Stimulated activated CD4-positive, alpha-beta T cell treated with anti-CD3 and anti-CD28 coated beads, TNF-alpha, amount 100 ng/mL, for 48 hours (primary cell): Measurements from ENCODE around the gene PPP1CB.

Source experiments
- DNase-seq, 3 donors: peaks; one replicate each; pipeline ENCODE4 v3.0.0-alpha.2; 2020; ENCODE audit warnings: low read depth in 3 of 3

Gene PPP1CB

GRCh38 chr2:28745225-28745624 lies 6.4 kb upstream of the PPP1CB start:
- no peak for DNase-seq

- no peak for DNase-seq
Measured at GRCh38 chr2:28745876-28746275, 5.8 kb upstream of the PPP1CB start.

- DNase-seq, result no peak
Measured at GRCh38 chr2:28746429-28747111, 5.1 kb upstream of the PPP1CB start.

- no peak for DNase-seq
Measured at GRCh38 chr2:28747714-28748113, 3.9 kb upstream of the PPP1CB start.

GRCh38 chr2:28748176-28748575 lies 3.5 kb upstream of the PPP1CB start:
- no peak for DNase-seq

GRCh38 chr2:28748941-28749340 lies 2.7 kb upstream of the PPP1CB start:
- DNase-seq, result no peak

- no peak for DNase-seq
Measured at GRCh38 chr2:28749526-28749925, 2.1 kb upstream of the PPP1CB start.

GRCh38 chr2:28750316-28751251 lies 1.0 kb upstream of the PPP1CB start:
- DNase-seq, result no peak

GRCh38 chr2:28751956-28752630 lies 463 bp downstream of the PPP1CB start:
- peak in 1 of 3 donors; percentile 66 for DNase-seq

GRCh38 chr2:28752631-28753376 lies 1.2 kb downstream of the PPP1CB start:
- DNase-seq, result no peak

- DNase-seq, result no peak
Measured at GRCh38 chr2:28754321-28754720, 2.7 kb downstream of the PPP1CB start.

GRCh38 chr2:28755421-28755820 lies 3.8 kb downstream of the PPP1CB start:
- no peak for DNase-seq

- DNase-seq, result no peak
Measured at GRCh38 chr2:28758459-28758858, 6.8 kb downstream of the PPP1CB start.

- no peak for DNase-seq
Measured at GRCh38 chr2:28761420-28761819, 9.8 kb downstream of the PPP1CB start.

GRCh38 chr2:28764909-28765711 lies 13.5 kb downstream of the PPP1CB start:
- no peak for DNase-seq

- no peak for DNase-seq
Measured at GRCh38 chr2:28766070-28766469, 14.4 kb downstream of the PPP1CB start.

GRCh38 chr2:28767337-28767736 lies 15.7 kb downstream of the PPP1CB start:
- DNase-seq, result no peak

GRCh38 chr2:28768422-28768821 lies 16.8 kb downstream of the PPP1CB start:
- DNase-seq, result no peak

- DNase-seq, result no peak
Measured at GRCh38 chr2:28768952-28769351, 17.3 kb downstream of the PPP1CB start.

GRCh38 chr2:28772351-28772750 lies 20.7 kb downstream of the PPP1CB start:
- no peak for DNase-seq

GRCh38 chr2:28776471-28776870 lies 24.8 kb downstream of the PPP1CB start:
- no peak for DNase-seq
